IMR-90 (cell line): ENCODE measurements around the gene REPS1.

Source experiments
- CTCF ChIP-seq: conservative IDR thresholded peaks from 2 replicates; pipeline ENCODE4 v1.5.1; 2012; ENCODE audit warnings: mild to moderate bottlenecking, low read depth, low read length, improper control_type of control experiment
- ELK1 ChIP-seq: fragments of 150-350 bp; IDR thresholded peaks from 2 replicates; pipeline ENCODE4 v1.6.1; 2016; ENCODE audit warnings: low read depth, mild to moderate bottlenecking, low read length, moderate library complexity, borderline replicate concordance
- MXI1 ChIP-seq: IDR thresholded peaks from 2 replicates; pipeline ENCODE4 v1.6.1; 2012; ENCODE audit warnings: low read depth, mild to moderate bottlenecking, low read length, moderate library complexity, borderline replicate concordance
- POLR2A ChIP-seq: IDR thresholded peaks from 2 replicates; pipeline ENCODE4 v1.6.1; 2012; ENCODE audit warnings: mild to moderate bottlenecking, low read depth, low read length

DNA sequence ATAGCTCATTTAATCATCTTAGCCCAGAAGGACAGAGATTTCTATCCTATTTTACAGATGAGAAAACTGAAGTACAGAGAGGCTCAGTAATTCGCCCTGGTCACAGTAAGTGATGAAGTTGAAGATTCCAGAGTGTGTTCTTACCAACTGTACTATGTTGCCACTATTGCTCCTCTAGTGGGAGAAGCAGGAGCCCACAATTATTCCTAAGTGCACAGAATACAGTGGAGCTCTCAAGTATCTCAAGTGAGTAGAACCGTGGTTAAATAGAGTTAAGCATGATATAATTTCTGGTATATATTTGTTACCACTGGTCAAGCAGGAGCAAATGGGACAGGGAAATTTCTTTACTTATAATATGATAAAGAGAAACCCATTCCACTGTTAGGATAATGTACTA, 22.1 kb downstream of the REPS1 start:
- TF ChIP-seq CTCF (no peak), ELK1 (no peak), POLR2A (no peak), MXI1 (no peak)
